SU-DHL-6 (cell line): Measurements from ENCODE around the gene SATB1.

Experiments used
- CTCF ChIP-seq: fragments of 200-600 bp; sonication (generic); IDR thresholded peaks from one replicate; pipeline ENCODE4 v1.5.1; 2017; ENCODE audit warnings: antibody characterized with exemption, mild to moderate bottlenecking, low read length, moderate library complexity; ENCODE audit not compliant: insufficient read depth, poor library complexity, severe bottlenecking
- EZH2phosphoT487 ChIP-seq: fragments of 200-600 bp; sonication (generic), shearing (Covaris generic); conservative IDR thresholded peaks from 2 replicates; pipeline ENCODE4 v1.6.1; 2018; ENCODE audit warnings: mild to moderate bottlenecking, antibody characterized with exemption, low read length, moderate library complexity, mixed read lengths

GRCh38 chr3:18302517-18302916, 122.6 kb downstream of the SATB1 start:
- TF ChIP-seq CTCF (no peak), EZH2phosphoT487 (no peak)
